ENCODE data around the gene SOX6. TPM values are rescaled to one million over a fixed set of nuclear protein-coding genes. Genes with fewer than 3 reads are reported as not detected.

SOX6 gene
- total RNA-seq, 1 donor from 2014 or later = 1.4 TPM

DNA sequence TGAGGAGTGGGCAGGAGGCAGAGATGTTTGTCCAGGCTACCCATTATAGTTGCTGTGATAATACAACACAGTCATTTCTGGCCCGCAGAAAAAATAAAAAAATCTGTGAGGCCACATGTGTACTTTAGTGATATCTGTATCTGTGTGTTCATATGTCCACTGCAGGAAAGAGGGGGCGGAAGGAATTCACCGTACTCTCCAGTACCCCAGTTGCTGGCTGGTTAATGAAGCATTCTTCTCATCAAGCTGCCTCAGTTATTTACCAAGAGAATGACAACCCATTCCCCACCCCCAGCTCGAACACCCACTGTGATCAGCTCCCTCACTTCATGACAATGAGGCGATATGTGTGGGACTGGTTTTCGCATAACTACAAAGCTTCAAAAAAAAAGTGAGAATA is 309.3 kb downstream of the SOX6 start:
- Mint-ChIP-seq H3K27me3 (ENCODE audit: unreplicated experiment) (no peaks in the 10 kb centered on the region), H3K4me1 (ENCODE audit: low read depth, unreplicated experiment) (no peaks in the 10 kb centered on the region), H3K36me3 (ENCODE audit: unreplicated experiment) (no peaks in the 10 kb centered on the region), H3K9me3 (ENCODE audit: unreplicated experiment) (no peaks in the 10 kb centered on the region), H3K4me3 (ENCODE audit: unreplicated experiment) (no peak overlapping the region), H3K27ac (ENCODE audit: unreplicated experiment) (no peak overlapping the region)
- no peak for DNase-seq
- TF ChIP-seq, protein P1, sequence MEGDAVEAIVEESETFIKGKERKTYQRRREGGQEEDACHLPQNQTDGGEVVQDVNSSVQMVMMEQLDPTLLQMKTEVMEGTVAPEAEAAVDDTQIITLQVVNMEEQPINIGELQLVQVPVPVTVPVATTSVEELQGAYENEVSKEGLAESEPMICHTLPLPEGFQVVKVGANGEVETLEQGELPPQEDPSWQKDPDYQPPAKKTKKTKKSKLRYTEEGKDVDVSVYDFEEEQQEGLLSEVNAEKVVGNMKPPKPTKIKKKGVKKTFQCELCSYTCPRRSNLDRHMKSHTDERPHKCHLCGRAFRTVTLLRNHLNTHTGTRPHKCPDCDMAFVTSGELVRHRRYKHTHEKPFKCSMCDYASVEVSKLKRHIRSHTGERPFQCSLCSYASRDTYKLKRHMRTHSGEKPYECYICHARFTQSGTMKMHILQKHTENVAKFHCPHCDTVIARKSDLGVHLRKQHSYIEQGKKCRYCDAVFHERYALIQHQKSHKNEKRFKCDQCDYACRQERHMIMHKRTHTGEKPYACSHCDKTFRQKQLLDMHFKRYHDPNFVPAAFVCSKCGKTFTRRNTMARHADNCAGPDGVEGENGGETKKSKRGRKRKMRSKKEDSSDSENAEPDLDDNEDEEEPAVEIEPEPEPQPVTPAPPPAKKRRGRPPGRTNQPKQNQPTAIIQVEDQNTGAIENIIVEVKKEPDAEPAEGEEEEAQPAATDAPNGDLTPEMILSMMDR (IDR thresholded peaks at IDR 0.05; ENCODE audit: partially characterized antibody, unreplicated experiment) = no peak

DNA sequence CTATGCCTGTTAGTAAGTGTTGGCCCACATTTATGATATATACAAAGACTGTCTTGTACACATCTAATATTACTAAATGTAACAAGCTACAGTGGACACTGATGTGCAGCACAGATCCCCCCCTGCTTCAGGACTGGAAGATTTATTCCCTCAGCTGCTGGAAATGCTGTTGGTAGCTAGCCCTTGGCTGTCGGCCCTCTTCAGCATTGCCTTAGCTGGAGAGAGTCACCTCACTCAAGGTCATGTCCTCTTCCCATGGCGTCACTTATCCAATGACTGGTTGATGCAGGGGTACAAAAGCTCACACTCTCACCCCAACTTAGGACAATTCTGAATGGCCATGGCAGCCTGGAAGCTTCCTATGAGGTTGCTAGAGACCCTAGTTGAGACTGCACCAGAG is 312.7 kb downstream of the SOX6 start:
- Mint-ChIP-seq H3K9me3 (ENCODE audit: unreplicated experiment) (no peaks in the 10 kb centered on the region), H3K4me3 (ENCODE audit: unreplicated experiment) (no peak overlapping the region), H3K27ac (ENCODE audit: unreplicated experiment) (no peak overlapping the region), H3K4me1 (ENCODE audit: low read depth, unreplicated experiment) (no peaks in the 10 kb centered on the region), H3K27me3 (ENCODE audit: unreplicated experiment) (no peaks in the 10 kb centered on the region), H3K36me3 (ENCODE audit: unreplicated experiment) (no peaks in the 10 kb centered on the region)
- DNase-seq = no peak
- TF ChIP-seq, protein P1 (IDR thresholded peaks at IDR 0.05; ENCODE audit: partially characterized antibody, unreplicated experiment) = no peak

DNA sequence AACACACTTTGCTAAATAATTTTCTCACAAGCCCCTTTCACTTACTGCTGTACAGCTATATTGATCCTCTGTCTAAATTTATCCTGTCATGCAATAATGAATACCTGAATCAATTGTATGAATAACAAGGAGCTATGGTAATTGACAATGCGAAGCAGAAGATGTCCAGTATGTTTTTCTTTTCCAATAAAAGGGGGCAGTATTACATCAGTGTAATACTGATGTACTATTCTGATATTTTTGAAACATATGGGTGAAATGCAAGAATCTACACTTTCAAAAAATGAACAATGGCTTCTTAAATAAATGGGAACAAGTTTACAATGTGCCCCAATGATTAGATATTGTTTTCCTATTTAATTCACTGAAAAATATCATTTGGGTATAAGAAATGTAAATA is 315.1 kb downstream of the SOX6 start:
- Mint-ChIP-seq H3K4me3 (ENCODE audit: unreplicated experiment) (no peak overlapping the region), H3K27ac (ENCODE audit: unreplicated experiment) (no peak overlapping the region), H3K27me3 (ENCODE audit: unreplicated experiment) (no peaks in the 10 kb centered on the region), H3K9me3 (ENCODE audit: unreplicated experiment) (no peaks in the 10 kb centered on the region), H3K4me1 (ENCODE audit: low read depth, unreplicated experiment) (no peaks in the 10 kb centered on the region), H3K36me3 (ENCODE audit: unreplicated experiment) (no peaks in the 10 kb centered on the region)
- TF ChIP-seq, protein P1 (IDR thresholded peaks at IDR 0.05; ENCODE audit: partially characterized antibody, unreplicated experiment) = no peak
- DNase-seq = no peak

DNA sequence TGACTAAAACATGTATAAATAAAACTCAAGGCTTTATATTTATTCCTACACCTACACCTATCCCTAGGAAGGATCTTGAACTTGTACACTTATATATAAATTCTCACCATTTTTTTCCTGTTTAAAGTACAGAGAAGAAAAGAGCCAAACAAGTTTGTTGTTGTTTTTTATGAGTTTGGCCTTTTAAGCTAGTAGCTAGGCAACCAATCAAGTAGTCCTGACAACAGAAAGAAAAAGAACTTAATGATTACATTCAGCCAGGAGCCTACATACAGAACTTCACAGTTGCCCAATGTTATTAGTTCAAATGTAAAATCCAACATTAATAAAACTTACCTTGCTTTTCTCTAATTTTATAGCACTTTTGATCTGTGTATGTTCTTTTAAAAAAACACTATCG is 316.2 kb downstream of the SOX6 start:
- Mint-ChIP-seq H3K4me3 (ENCODE audit: unreplicated experiment) (no peak overlapping the region), H3K9me3 (ENCODE audit: unreplicated experiment) (no peaks in the 10 kb centered on the region), H3K4me1 (ENCODE audit: low read depth, unreplicated experiment) (no peaks in the 10 kb centered on the region), H3K36me3 (ENCODE audit: unreplicated experiment) (no peaks in the 10 kb centered on the region), H3K27me3 (ENCODE audit: unreplicated experiment) (no peaks in the 10 kb centered on the region), H3K27ac (ENCODE audit: unreplicated experiment) (no peak overlapping the region)
- no peak for DNase-seq
- TF ChIP-seq, protein P1 (IDR thresholded peaks at IDR 0.05; ENCODE audit: partially characterized antibody, unreplicated experiment) = no peak

DNA sequence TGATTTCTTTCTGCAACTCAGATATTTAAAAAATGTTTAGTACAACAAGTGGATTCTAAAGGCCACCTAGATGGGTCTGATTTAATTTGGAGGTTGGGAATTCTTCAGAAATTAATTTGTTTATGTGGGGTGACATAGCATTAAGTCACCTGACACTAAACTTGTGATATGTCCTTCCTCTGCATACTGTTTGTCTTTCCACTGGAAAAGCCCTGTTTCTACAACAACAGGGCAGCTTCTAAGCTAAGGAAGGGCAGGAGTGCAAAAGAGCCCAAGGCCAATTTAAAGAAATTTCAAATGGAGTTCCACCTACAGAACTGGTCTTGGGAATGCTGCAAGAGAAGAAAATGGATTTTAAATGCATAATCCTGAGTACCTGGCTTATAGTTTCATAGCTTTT is 319.2 kb downstream of the SOX6 start:
- Mint-ChIP-seq H3K4me1 (ENCODE audit: low read depth, unreplicated experiment) (no peaks in the 10 kb centered on the region), H3K27ac (ENCODE audit: unreplicated experiment) (no peak overlapping the region), H3K27me3 (ENCODE audit: unreplicated experiment) (no peaks in the 10 kb centered on the region), H3K9me3 (ENCODE audit: unreplicated experiment) (no peaks in the 10 kb centered on the region), H3K36me3 (ENCODE audit: unreplicated experiment) (no peaks in the 10 kb centered on the region), H3K4me3 (ENCODE audit: unreplicated experiment) (no peak overlapping the region)
- DNase-seq = no peak
- TF ChIP-seq, protein P1 (IDR thresholded peaks at IDR 0.05; ENCODE audit: partially characterized antibody, unreplicated experiment) = no peak
